Stimulated activated CD4-positive, alpha-beta T cell treated with anti-CD3 and anti-CD28 coated beads, Interleukin-4, amount 100 ng/mL, for 24 hours (primary cell): ENCODE measurements around the gene ATP1A2.
"Not testable (repeated sequence)": the region's sequence is repeated elsewhere in the genome, so short reads cannot be mapped to it uniquely, and the experiment has no call there.

Experiments
- DNase-seq: peaks from one replicate; pipeline ENCODE4 v3.0.0-alpha.2; 2020

Gene ATP1A2

GRCh38 chr1:160101717-160102522 lies 13.6 kb upstream of the ATP1A2 start:
- no peak for DNase-seq

- no peak for DNase-seq
Measured at GRCh38 chr1:160103658-160104408, 11.7 kb upstream of the ATP1A2 start.

- DNase-seq: no peak
Measured at GRCh38 chr1:160104486-160104885, 11.1 kb upstream of the ATP1A2 start.

GRCh38 chr1:160105155-160105554 lies 10.4 kb upstream of the ATP1A2 start:
- no peak for DNase-seq

GRCh38 chr1:160107512-160107911 lies 8.0 kb upstream of the ATP1A2 start:
- DNase-seq: no peak

GRCh38 chr1:160108888-160109662 lies 6.5 kb upstream of the ATP1A2 start:
- DNase-seq: peak; percentile 54

GRCh38 chr1:160109686-160110085 lies 5.9 kb upstream of the ATP1A2 start:
- no peak for DNase-seq

- DNase-seq: not testable (repeated sequence)
Measured at GRCh38 chr1:160111462-160111861, 4.1 kb upstream of the ATP1A2 start.

GRCh38 chr1:160112357-160112756 lies 3.2 kb upstream of the ATP1A2 start:
- no peak for DNase-seq

- no peak for DNase-seq
Measured at GRCh38 chr1:160113407-160113806, 2.2 kb upstream of the ATP1A2 start.

- DNase-seq: no peak
Measured at GRCh38 chr1:160114085-160114484, 1.5 kb upstream of the ATP1A2 start.

GRCh38 chr1:160116283-160117147 lies 956 bp downstream of the ATP1A2 start:
- no peak for DNase-seq

- DNase-seq: no peak
Measured at GRCh38 chr1:160117300-160117699, 1.7 kb downstream of the ATP1A2 start.

GRCh38 chr1:160117709-160118183 lies 2.2 kb downstream of the ATP1A2 start:
- DNase-seq: no peak

GRCh38 chr1:160118928-160119327 lies 3.4 kb downstream of the ATP1A2 start:
- no peak for DNase-seq

- DNase-seq: no peak
Measured at GRCh38 chr1:160120797-160121196, 5.2 kb downstream of the ATP1A2 start.

- DNase-seq: no peak
Measured at GRCh38 chr1:160121388-160121787, 5.8 kb downstream of the ATP1A2 start.

GRCh38 chr1:160122978-160123495 lies 7.5 kb downstream of the ATP1A2 start:
- no peak for DNase-seq

GRCh38 chr1:160123726-160124125 lies 8.2 kb downstream of the ATP1A2 start:
- no peak for DNase-seq

GRCh38 chr1:160124705-160125478 lies 9.3 kb downstream of the ATP1A2 start:
- no peak for DNase-seq

- no peak for DNase-seq
Measured at GRCh38 chr1:160125746-160126145, 10.2 kb downstream of the ATP1A2 start.
